Measurements from ENCODE around the gene SELENOK.

SELENOK gene

GRCh38 chr3:53891497-53892285, at the start of gene SELENOK:
TSS of gene SELENOK (minus strand) at chr3:53891859.
- no peak for TF ChIP-seq CTCF (IDR thresholded peaks at IDR 0.05; ENCODE audit: low read depth, low read length, missing control alignments)
- DNase-seq (ENCODE audit: low read depth) = peak; percentile 98
- H3K4me3 ChIP-seq (ENCODE audit: low read depth, low read length) = peak within 1 kb of the TSS; percentile 62
- in situ Hi-C loops (cut with HindIII; ENCODE audit: low sequenced_read_pairs) = no loop called here

- no peak overlapping the region for H3K4me3 ChIP-seq (ENCODE audit: low read depth, low read length)
- TF ChIP-seq CTCF (IDR thresholded peaks at IDR 0.05; ENCODE audit: low read depth, low read length, missing control alignments) = no peak
- DNase-seq (ENCODE audit: low read depth) = no peak
- in situ Hi-C loops (cut with HindIII; ENCODE audit: low sequenced_read_pairs) = no loop called here
Observed at GRCh38 chr3:53941184-53941583, 49.5 kb upstream of the SELENOK start.

GRCh38 chr3:53940623-53941022, 49.0 kb upstream of the SELENOK start:
- DNase-seq (ENCODE audit: low read depth) = no peak
- in situ Hi-C loops (cut with HindIII; ENCODE audit: low sequenced_read_pairs) = no loop called here
- no peak overlapping the region for H3K4me3 ChIP-seq (ENCODE audit: low read depth, low read length)
- TF ChIP-seq CTCF (IDR thresholded peaks at IDR 0.05; ENCODE audit: low read depth, low read length, missing control alignments) = no peak

GRCh38 chr3:53939813-53940212, 48.2 kb upstream of the SELENOK start:
- in situ Hi-C loops (cut with HindIII; ENCODE audit: low sequenced_read_pairs) = no loop called here
- no peak for TF ChIP-seq CTCF (IDR thresholded peaks at IDR 0.05; ENCODE audit: low read depth, low read length, missing control alignments)
- DNase-seq (ENCODE audit: low read depth) = no peak
- no peak overlapping the region for H3K4me3 ChIP-seq (ENCODE audit: low read depth, low read length)

- in situ Hi-C loops (cut with HindIII; ENCODE audit: low sequenced_read_pairs) = no loop called here
- no peak for TF ChIP-seq CTCF (IDR thresholded peaks at IDR 0.05; ENCODE audit: low read depth, low read length, missing control alignments)
- DNase-seq (ENCODE audit: low read depth) = no peak
- no peak overlapping the region for H3K4me3 ChIP-seq (ENCODE audit: low read depth, low read length)
Observed at GRCh38 chr3:53939086-53939582, 47.5 kb upstream of the SELENOK start.

- in situ Hi-C loops (cut with HindIII; ENCODE audit: low sequenced_read_pairs) = no loop called here
- peak; percentile 85 for TF ChIP-seq CTCF (IDR thresholded peaks at IDR 0.05; ENCODE audit: low read depth, low read length, missing control alignments)
- no peak overlapping the region for H3K4me3 ChIP-seq (ENCODE audit: low read depth, low read length)
- DNase-seq (ENCODE audit: low read depth) = peak; percentile 35
Observed at GRCh38 chr3:53938645-53939044, 47.0 kb upstream of the SELENOK start.

Data from astrocyte of the cerebellum (primary cell).